GDM1 (cell line): ENCODE data around the gene TRAPPC2.
"Not testable (repeated sequence)": the region's sequence is repeated elsewhere in the genome, so short reads cannot be mapped to it uniquely, and the experiment has no call there.

Source experiments
- DNase-seq: peaks from one replicate; lab custom pipeline; 2025; lab: John Stamatoyannopoulos, UW

TRAPPC2 gene

GRCh38 chrX:13698432-13698831 is 36.0 kb downstream of the TRAPPC2 start:
- DNase-seq: no peak

- DNase-seq: no peak
Observed at GRCh38 chrX:13697976-13698375, 36.4 kb downstream of the TRAPPC2 start.

- DNase-seq: no peak
Observed at GRCh38 chrX:13697455-13697854, 37.0 kb downstream of the TRAPPC2 start.

- no peak for DNase-seq
Observed at GRCh38 chrX:13695601-13696115, 38.8 kb downstream of the TRAPPC2 start.

GRCh38 chrX:13694983-13695382 is 39.4 kb downstream of the TRAPPC2 start:
- no peak for DNase-seq

- DNase-seq: no peak
Observed at GRCh38 chrX:13694359-13694758, 40.1 kb downstream of the TRAPPC2 start.

- DNase-seq: no peak
Observed at GRCh38 chrX:13693341-13693961, 41.0 kb downstream of the TRAPPC2 start.

- no peak for DNase-seq
Observed at GRCh38 chrX:13692771-13693231, 41.6 kb downstream of the TRAPPC2 start.

- DNase-seq: no peak
Observed at GRCh38 chrX:13691841-13692371, 42.5 kb downstream of the TRAPPC2 start.

GRCh38 chrX:13690836-13691235 is 43.6 kb downstream of the TRAPPC2 start:
- DNase-seq: no peak

GRCh38 chrX:13689741-13690211 is 44.6 kb downstream of the TRAPPC2 start:
- no peak for DNase-seq

- DNase-seq: peak; percentile 61
Observed at GRCh38 chrX:13688958-13689740, 45.3 kb downstream of the TRAPPC2 start, which contains the start of gene RAB9A. TSS of gene RAB9A (plus strand) at chrX:13689128. CDS start at chrX:13708747, 19,619 bp downstream.

- DNase-seq: no peak
Observed at GRCh38 chrX:13688384-13688957, 45.9 kb downstream of the TRAPPC2 start.

GRCh38 chrX:13687203-13687602 is 47.2 kb downstream of the TRAPPC2 start:
- no peak for DNase-seq

- DNase-seq: no peak
Observed at GRCh38 chrX:13685126-13685763, 49.2 kb downstream of the TRAPPC2 start.

GRCh38 chrX:13684361-13684760 is 50.1 kb downstream of the TRAPPC2 start:
- no peak for DNase-seq

GRCh38 chrX:13681595-13681994 is 52.8 kb downstream of the TRAPPC2 start:
- no peak for DNase-seq

GRCh38 chrX:13679700-13680099 is 54.7 kb downstream of the TRAPPC2 start:
- not testable (repeated sequence) for DNase-seq

GRCh38 chrX:13676885-13677284 is 57.5 kb downstream of the TRAPPC2 start:
- DNase-seq: no peak

GRCh38 chrX:13673016-13673415 is 61.4 kb downstream of the TRAPPC2 start:
- DNase-seq: no peak

- DNase-seq: no peak
Observed at GRCh38 chrX:13670197-13670596, 64.2 kb downstream of the TRAPPC2 start.

- not testable (repeated sequence) for DNase-seq
Observed at GRCh38 chrX:13669755-13670154, 64.7 kb downstream of the TRAPPC2 start.
